GM10266 (cell line): ENCODE results near the gene CGRRF1.

Experiments
- DNase-seq: peaks from one replicate; pipeline ENCODE4 v3.0.0; 2012; ENCODE audit errors: extremely low spot score
- TF ChIP-seq, protein P1 (sequence below): IDR thresholded peaks from 2 replicates; pipeline ENCODE4 v1.5.1; 2012; ENCODE audit warnings: mild to moderate bottlenecking, low read depth; ENCODE audit not compliant: control insufficient read depth, insufficient read depth; ENCODE audit errors: missing control alignments

CGRRF1 gene

DNA sequence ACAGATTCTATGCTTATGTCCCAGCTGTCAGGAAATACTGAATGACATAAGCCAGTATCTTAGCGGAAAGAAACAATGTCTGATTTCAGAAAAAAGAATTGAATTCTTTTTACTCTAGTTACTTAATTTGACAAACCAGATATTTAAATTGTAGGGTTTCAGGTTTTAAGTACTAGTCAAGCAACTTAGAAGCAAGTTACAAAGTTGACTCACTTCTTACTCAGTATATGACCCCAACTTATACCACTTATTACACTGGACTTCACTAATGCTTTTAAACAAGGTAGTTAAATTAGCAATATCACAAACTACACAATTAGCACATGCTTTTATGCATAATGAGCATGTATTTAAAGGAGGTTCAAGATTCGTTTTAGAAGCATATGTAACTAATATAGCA, 28.0 kb upstream of the CGRRF1 start:
- DNase-seq = no peak
- TF ChIP-seq, protein P1, sequence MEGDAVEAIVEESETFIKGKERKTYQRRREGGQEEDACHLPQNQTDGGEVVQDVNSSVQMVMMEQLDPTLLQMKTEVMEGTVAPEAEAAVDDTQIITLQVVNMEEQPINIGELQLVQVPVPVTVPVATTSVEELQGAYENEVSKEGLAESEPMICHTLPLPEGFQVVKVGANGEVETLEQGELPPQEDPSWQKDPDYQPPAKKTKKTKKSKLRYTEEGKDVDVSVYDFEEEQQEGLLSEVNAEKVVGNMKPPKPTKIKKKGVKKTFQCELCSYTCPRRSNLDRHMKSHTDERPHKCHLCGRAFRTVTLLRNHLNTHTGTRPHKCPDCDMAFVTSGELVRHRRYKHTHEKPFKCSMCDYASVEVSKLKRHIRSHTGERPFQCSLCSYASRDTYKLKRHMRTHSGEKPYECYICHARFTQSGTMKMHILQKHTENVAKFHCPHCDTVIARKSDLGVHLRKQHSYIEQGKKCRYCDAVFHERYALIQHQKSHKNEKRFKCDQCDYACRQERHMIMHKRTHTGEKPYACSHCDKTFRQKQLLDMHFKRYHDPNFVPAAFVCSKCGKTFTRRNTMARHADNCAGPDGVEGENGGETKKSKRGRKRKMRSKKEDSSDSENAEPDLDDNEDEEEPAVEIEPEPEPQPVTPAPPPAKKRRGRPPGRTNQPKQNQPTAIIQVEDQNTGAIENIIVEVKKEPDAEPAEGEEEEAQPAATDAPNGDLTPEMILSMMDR = no peak

DNA sequence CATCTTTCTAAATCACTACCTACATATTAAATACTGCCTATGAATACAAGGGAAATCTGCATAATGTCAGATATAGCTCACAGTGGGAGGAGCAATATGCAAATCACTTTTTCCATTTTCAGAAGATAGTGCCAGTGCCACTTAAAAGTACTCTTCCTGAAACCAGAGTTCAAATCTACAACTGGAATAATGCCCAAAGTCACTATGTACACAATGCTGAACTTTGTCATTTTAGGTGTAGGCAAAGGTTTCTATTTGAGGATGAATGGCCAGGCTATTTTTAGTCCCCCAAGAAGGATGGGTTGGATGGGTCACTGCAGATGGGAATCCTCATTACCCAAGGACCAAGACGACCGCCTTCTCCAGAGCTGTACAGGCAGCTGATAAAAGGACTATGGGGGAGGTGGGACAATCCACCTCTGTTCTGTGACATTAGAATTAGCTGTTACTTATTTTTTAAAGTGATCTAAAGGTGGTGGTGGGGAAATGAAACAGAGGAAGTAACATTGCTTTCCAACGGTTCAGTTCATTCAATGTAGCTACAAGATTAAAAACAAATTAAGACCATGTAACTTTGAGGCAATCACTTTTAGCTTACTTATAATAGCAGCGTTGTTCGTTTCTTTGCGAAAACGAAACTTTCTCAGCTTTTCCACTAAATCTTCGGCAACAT, 26.5 kb upstream of the CGRRF1 start:
- TF ChIP-seq, protein P1 = no peak

GRCh38 chr14:54483846-54484245, 25.9 kb upstream of the CGRRF1 start:
- no peak for DNase-seq

More for the DNA sequence above, 26.5 kb upstream of the CGRRF1 start:
- DNase-seq = no peak

DNA sequence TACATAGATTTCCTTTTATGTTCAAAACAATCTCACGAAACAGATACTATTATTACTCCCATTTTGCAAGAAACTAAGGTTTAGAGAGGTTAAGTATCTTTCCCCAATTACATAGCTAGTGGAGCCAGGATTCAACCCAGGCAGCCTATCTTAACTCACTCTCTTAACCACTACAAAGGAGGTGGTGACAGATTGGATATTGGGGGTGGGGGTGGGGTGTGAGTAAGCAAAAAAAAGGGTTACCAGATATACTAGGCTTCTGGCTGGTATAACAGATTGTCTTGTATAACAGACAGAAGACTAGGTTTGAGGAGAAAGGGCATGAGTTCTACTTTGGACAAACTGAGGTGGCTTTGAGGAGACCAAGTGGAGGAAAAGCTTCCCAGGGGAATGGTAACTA, 23.0 kb upstream of the CGRRF1 start:
- TF ChIP-seq, protein P1 = no peak
- no peak for DNase-seq

More at GRCh38 chr14:54483846-54484245, 25.9 kb upstream of the CGRRF1 start:
- TF ChIP-seq, protein P1 = no peak

DNA sequence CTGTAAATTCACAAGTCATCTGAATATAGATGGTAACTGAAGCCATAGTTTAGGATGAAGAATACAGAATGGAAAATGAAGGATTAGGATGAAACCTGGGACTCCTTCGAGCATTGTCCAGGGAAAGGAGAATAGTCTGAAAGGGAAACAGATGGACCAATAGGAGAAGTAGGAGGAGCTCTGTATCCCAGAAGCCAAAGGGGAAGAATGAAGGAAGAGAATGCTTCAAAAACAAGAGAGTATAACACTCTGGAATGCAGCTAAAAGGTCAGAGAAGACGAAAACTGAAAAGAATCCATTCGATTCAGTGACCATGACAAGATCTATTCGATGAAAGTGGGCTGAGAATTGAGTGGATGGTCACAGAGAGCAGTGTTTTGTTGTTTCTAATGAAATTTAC, 21.9 kb upstream of the CGRRF1 start:
- DNase-seq = no peak
- TF ChIP-seq, protein P1 = no peak

DNA sequence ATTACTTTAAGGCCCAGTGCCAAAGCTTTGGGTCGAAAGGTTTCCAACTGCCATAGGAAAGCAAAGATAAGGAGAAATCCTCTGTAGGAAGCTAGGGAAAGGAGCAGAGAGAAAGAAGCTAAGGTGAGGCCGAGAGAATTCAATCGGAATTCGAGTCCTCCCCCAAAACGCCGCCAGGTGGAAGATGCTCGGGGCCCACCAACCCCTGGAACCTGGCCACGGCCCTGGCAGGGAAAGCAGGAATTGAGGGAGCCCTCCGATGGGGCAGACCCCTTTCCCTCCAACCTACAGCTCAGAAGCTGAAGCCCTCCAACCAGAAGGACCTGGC, 21.4 kb upstream of the CGRRF1 start:
- TF ChIP-seq, protein P1 = no peak
- DNase-seq = no peak

GRCh38 chr14:54488646-54489317, 20.9 kb upstream of the CGRRF1 start, which contains the start of gene GMFB:
TSS of gene GMFB (minus strand) at chr14:54488980. CDS start at chr14:54488927, 53 bp downstream.
- TF ChIP-seq, protein P1 = peak; percentile 30
- DNase-seq = peak; percentile 91
